HCT116 (cell line): Measurements from ENCODE around the gene GIPR. TPM values are rescaled to one million over a fixed set of nuclear protein-coding genes. Genes with fewer than 3 reads are reported as not detected.

Source experiments
- ATAC-seq: fragments of 200-7000 bp; cut with Tn5 transposase; 2 replicates; pipeline ENCODE4 v1.9.1; 2020; ENCODE audit warnings: mild to moderate bottlenecking, moderate library complexity
- BruUV-seq: library from RNA; stranded (reverse); fragments of 400-500 nt; replicated peaks from 2 replicates; lab custom pipeline; 2021; lab: Mats Ljungman, UMichigan
- CTCF ChIA-PET: fragments of 300-600 bp; sonication (Branson Sonifier 250); formaldehyde crosslinking; loops from one replicate; lab custom pipeline; 2021; ENCODE audit warnings: antibody characterized with exemption; lab: Charles Lee
- POLR2A ChIA-PET: fragments of 300-600, 350-600 bp; sonication (Branson Sonifier 250); formaldehyde crosslinking; loops from one replicate; lab custom pipeline; 2021; ENCODE audit warnings: antibody characterized with exemption; lab: Charles Lee
- RAD21 ChIA-PET, 2 experiments: fragments of 300-600 bp; sonication (Branson Sonifier 250); formaldehyde crosslinking; loops; one replicate each; lab custom pipeline; 2023; ENCODE audit warnings: low total read pairs in 2 of 2; ENCODE audit not compliant: uncharacterized antibody in 2 of 2, unreplicated experiment in 2 of 2, low non-redundant PET in 1 of 2; lab: Charles Lee
- DNase-seq: peaks from one replicate; pipeline ENCODE4 v3.0.0-alpha.2; 2010; ENCODE audit warnings: low read depth, low spot score
- H2AFZ ChIP-seq: fragments of 200-600 bp; shearing (Covaris generic), sonication (generic); 2 replicates; pipeline ENCODE4 v1.6.1; 2017; ENCODE audit warnings: low read depth, mixed run types, mixed read lengths, antibody characterized with exemption, low read length; ENCODE audit not compliant: poor library complexity, severe bottlenecking
- H3K27ac ChIP-seq: 2 replicates; pipeline ENCODE4 v1.5.1; 2012; ENCODE audit warnings: low read depth, low read length
- H3K27me3 ChIP-seq: fragments of 200-600 bp; sonication (generic); 2 replicates; pipeline ENCODE4 v1.6.1; 2016; ENCODE audit warnings: mixed run types, low read length, mixed read lengths; ENCODE audit not compliant: insufficient read depth
- H3K36me3 ChIP-seq, 2 experiments: fragments of 200-500 bp in 1 of 2; fragments of 200-600 bp in 1 of 2; sonication (Bioruptor generic) in 1 of 2; sonication (generic) in 1 of 2; 2 replicates each; pipeline versions ENCODE4 v1.5.1 to v1.6.1; 2014 to 2016; ENCODE audit warnings: low read length in 2 of 2, inconsistent platforms in 1 of 2, mixed read lengths in 1 of 2, mixed run types in 1 of 2; ENCODE audit not compliant: insufficient read depth in 2 of 2, control insufficient read depth in 1 of 2
- H3K4me1 ChIP-seq, 2 experiments: fragments of 200-600 bp in 1 of 2; sonication (generic) in 1 of 2; 2 replicates each; pipeline versions ENCODE4 v1.5.1 to v1.6.1; 2012 to 2017; ENCODE audit warnings: low read length in 2 of 2, inconsistent platforms in 1 of 2, mild to moderate bottlenecking in 1 of 2, mixed read lengths in 1 of 2, mixed run types in 1 of 2, moderate library complexity in 1 of 2; ENCODE audit not compliant: insufficient read depth in 2 of 2, control insufficient read depth in 1 of 2
- H3K4me2 ChIP-seq: fragments of 200-600 bp; sonication (generic); 2 replicates; pipeline ENCODE4 v1.6.1; 2017; ENCODE audit warnings: mixed run types, low read length, mixed read lengths
- H3K4me3 ChIP-seq, 2 experiments: fragments of 200-600 bp in 1 of 2; sonication (generic) in 1 of 2; replicated peaks in 1 of 2; 2 replicates each; pipeline ENCODE4 v1.5.1; 2011 to 2016; ENCODE audit warnings: low read length in 2 of 2, control low read depth in 1 of 2, low read depth in 1 of 2, mild to moderate bottlenecking in 1 of 2, mixed read lengths in 1 of 2, mixed run types in 1 of 2
- H3K79me2 ChIP-seq: fragments of 200-600 bp; sonication (generic); 2 replicates; pipeline ENCODE4 v1.6.1; 2017; ENCODE audit warnings: mild to moderate bottlenecking, mixed run types, low read length, moderate library complexity, mixed read lengths; ENCODE audit not compliant: insufficient read depth
- H3K9ac ChIP-seq: fragments of 200-600 bp; sonication (generic); 2 replicates; pipeline ENCODE4 v1.6.1; 2016; ENCODE audit warnings: low read length, mixed read lengths
- H3K9me2 ChIP-seq: fragments of 200-600 bp; sonication (generic), shearing (Covaris generic); 2 replicates; pipeline ENCODE4 v1.6.1; 2017; ENCODE audit warnings: mixed run types, mild to moderate bottlenecking, moderate library complexity; ENCODE audit not compliant: insufficient read depth
- H3K9me3 ChIP-seq, 2 experiments: fragments of 200-500 bp in 1 of 2; fragments of 200-600 bp in 1 of 2; sonication (Bioruptor generic) in 1 of 2; sonication (generic) in 1 of 2; 2 replicates each; pipeline ENCODE4 v1.6.1; 2014 to 2017; ENCODE audit warnings: low read length in 2 of 2, mixed read lengths in 2 of 2, inconsistent platforms in 1 of 2, low read depth in 1 of 2, mild to moderate bottlenecking in 1 of 2, mixed run types in 1 of 2, moderate library complexity in 1 of 2; ENCODE audit not compliant: control insufficient read depth in 1 of 2, insufficient read depth in 1 of 2
- H4K20me1 ChIP-seq: fragments of 200-600 bp; sonication (generic), shearing (Covaris generic); 2 replicates; pipeline ENCODE4 v1.6.1; 2017; ENCODE audit warnings: mixed run types, mild to moderate bottlenecking, moderate library complexity; ENCODE audit not compliant: insufficient read depth
- CBX3 ChIP-seq: IDR thresholded peaks from 2 replicates; pipeline ENCODE4 v1.6.1; 2012; ENCODE audit warnings: low read depth
- CEBPB ChIP-seq: IDR thresholded peaks from 2 replicates; pipeline ENCODE4 v1.6.1; 2012; ENCODE audit warnings: low read depth
- CTCF ChIP-seq, 3 experiments: fragments of 200-600 bp in 1 of 3; sonication (generic) in 1 of 3; IDR thresholded peaks in 2 of 3; conservative IDR thresholded peaks in 1 of 3; 2 replicates each; pipeline ENCODE4 v1.5.1; 2012 to 2017; ENCODE audit warnings: low read depth in 2 of 3, low read length in 2 of 3, antibody characterized with exemption in 1 of 3, borderline replicate concordance in 1 of 3, control low read depth in 1 of 3, mild to moderate bottlenecking in 1 of 3, mixed read lengths in 1 of 3, mixed run types in 1 of 3, moderate library complexity in 1 of 3; ENCODE audit not compliant: insufficient read depth in 1 of 3
- EGR1 ChIP-seq: IDR thresholded peaks from 2 replicates; pipeline ENCODE4 v1.6.1; 2012; ENCODE audit warnings: low read depth
- ELF1 ChIP-seq: IDR thresholded peaks from 2 replicates; pipeline ENCODE4 v1.6.1; 2012; ENCODE audit warnings: low read depth, borderline replicate concordance
- EZH2 ChIP-seq: fragments of 200-600 bp; sonication (generic); IDR thresholded peaks from 2 replicates; pipeline ENCODE4 v1.6.1; 2017; ENCODE audit warnings: antibody characterized with exemption, mixed run types
- EZH2phosphoT487 ChIP-seq: fragments of 200-600 bp; IDR thresholded peaks from 2 replicates; pipeline ENCODE4 v1.6.1; 2018; ENCODE audit warnings: antibody characterized with exemption, borderline replicate concordance
- FOSL1 ChIP-seq: IDR thresholded peaks from 2 replicates; pipeline ENCODE4 v1.6.1; 2012; ENCODE audit warnings: low read depth
- JUND ChIP-seq: IDR thresholded peaks from 2 replicates; pipeline ENCODE4 v1.6.1; 2012
- MAX ChIP-seq: IDR thresholded peaks from 2 replicates; pipeline ENCODE4 v1.6.1; 2012
- POLR2A ChIP-seq: IDR thresholded peaks from 2 replicates; pipeline ENCODE4 v1.7.0; 2011; ENCODE audit warnings: borderline replicate concordance; ENCODE audit not compliant: insufficient read depth, insufficient read length; ENCODE audit errors: extremely low read depth
- POLR2AphosphoS5 ChIP-seq: IDR thresholded peaks from 2 replicates; pipeline ENCODE4 v1.6.1; 2011; ENCODE audit warnings: mild to moderate bottlenecking, low read depth, low read length, moderate library complexity
- REST ChIP-seq: IDR thresholded peaks from 2 replicates; pipeline ENCODE4 v1.6.1; 2012; ENCODE audit warnings: low read depth
- SRF ChIP-seq: IDR thresholded peaks from 2 replicates; pipeline ENCODE4 v1.6.1; 2012; ENCODE audit warnings: low read depth
- TCF7L2 ChIP-seq: IDR thresholded peaks from 2 replicates; pipeline ENCODE4 v1.7.0; 2011; ENCODE audit warnings: borderline replicate concordance, inconsistent platforms; ENCODE audit not compliant: insufficient read depth, insufficient read length; ENCODE audit errors: extremely low read depth
- ZBTB33 ChIP-seq: IDR thresholded peaks from 2 replicates; pipeline ENCODE4 v1.6.1; 2011; ENCODE audit warnings: mild to moderate bottlenecking, low read length, moderate library complexity; ENCODE audit not compliant: insufficient replicate concordance; ENCODE audit errors: extremely low read depth
- ZFX ChIP-seq: fragments of 450-650 bp; IDR thresholded peaks from 2 replicates; pipeline ENCODE4 v1.6.1; 2017
- ZNF274 ChIP-seq: fragments of 200-500 bp; sonication (Bioruptor generic); IDR thresholded peaks from 2 replicates; pipeline ENCODE4 v1.6.1; 2014; ENCODE audit warnings: mild to moderate bottlenecking, low read depth, low read length, inconsistent platforms
- intact Hi-C: fragments of 100-400 bp; cut with micrococcal nuclease; formaldehyde crosslinking; loops from 2 replicates; pipeline ENCODE4 v1.10.0; 2022
- total RNA-seq: library from RNA; stranded (reverse); gene quantifications from one replicate; pipeline ENCODE4 v1.2.1, GENCODE V29; 2021; ENCODE audit not compliant: unreplicated experiment

The GIPR gene
- total RNA-seq, 1 experiment from 2014 or later = 14.1 TPM

- Histone ChIP-seq H3K4me2 (peak overlapping the region; percentile 96), H3K4me1 (peaks cover 35 to 72% of the 10 kb centered on the region in 2 experiments), H3K9me3 (no peaks in the 10 kb centered on the region), H3K79me2 (peaks cover 6% of the 10 kb centered on the region; the same call in 1 of the 2 replicates), H4K20me1 (no peaks in the 10 kb centered on the region), H3K27ac (peak overlapping the region; percentile 79), H3K4me3 (peak overlapping the region; percentile 53), H3K36me3 (no peaks in the 10 kb centered on the region), H3K27me3 (no peaks in the 10 kb centered on the region), H3K9ac (peak overlapping the region; percentile 60), H2AFZ (peak overlapping the region; percentile 19), H3K9me2 (no peaks in the 10 kb centered on the region)
- peak; percentile 97 for DNase-seq
- intact Hi-C loops = loop anchor here (1.0 to 5.0 kb wide), 5 partner anchors 34 to 217 kb away; no protein-coding TSS in a partner anchor
- ChIA-PET POLR2A (interaction anchor here (0.6 to 4.7 kb wide), 23 partner anchors 9 to 238 kb away, joined by 3 to 54 read pairs (median 4); partner anchors contain the start of genes FOSB, GIPR, OPA3 and QPCTL), CTCF (interaction anchor here (0.8 to 3.6 kb wide), 33 partner anchors 9 to 857 kb away, joined by 3 to 45 read pairs (median 5); partner anchors contain the start of genes FOSB, GIPR, OPA3 and QPCTL), RAD21 (interaction anchor here (0.6 to 2.6 kb wide), 16 partner anchors 11 to 239 kb away, joined by 3 to 17 read pairs (median 5); partner anchors contain the start of gene GIPR (in 1 of the 2))
- ATAC-seq = peak; percentile 69
- TSS peak; percentile 90 for BruUV-seq
- TF ChIP-seq ELF1 = no peak
- TF ChIP-seq JUND = no peak
- TF ChIP-seq CBX3 = no peak
- TF ChIP-seq EZH2 = no peak
- TF ChIP-seq EGR1 = no peak
- no peak for TF ChIP-seq ZNF274
- TF ChIP-seq ZFX = peak; percentile 42; the same call in 1 of the 2 replicates
- TF ChIP-seq FOSL1 = no peak
- peak; percentile 62 for TF ChIP-seq TCF7L2
- TF ChIP-seq REST = no peak
- no peak for TF ChIP-seq ZBTB33
- peak; percentile 59 for TF ChIP-seq POLR2AphosphoS5
- TF ChIP-seq CTCF (IDR thresholded peaks at IDR 0.05 in 2 of 3, conservative IDR thresholded peaks at IDR 0.05 in 1 of 3; ENCODE audit: borderline replicate concordance in 1 of 3, insufficient read depth in 1 of 3, low read depth in 2 of 3, low read length in 2 of 3) = no peak
- no peak for TF ChIP-seq SRF
- peak; percentile 76 for TF ChIP-seq MAX
- peak; percentile 33 for TF ChIP-seq POLR2A
- no peak for TF ChIP-seq CEBPB
- TF ChIP-seq EZH2phosphoT487 = no peak
These were observed 26.5 kb upstream of the GIPR start for GRCh38 chr19:45641274-45642105.
